ENCODE results near the gene SIVA1.

- peak; percentile 22 to 36 for TF ChIP-seq RAD21 (IDR thresholded peaks at IDR 0.05)
- TF ChIP-seq REST (IDR thresholded peaks at IDR 0.05) = peak; percentile 43
These were observed at the start of gene SIVA1 for GRCh38 chr14:104752735-104753527.
